Measurements from ENCODE around the gene LTB4R2.

The LTB4R2 gene

DNA sequence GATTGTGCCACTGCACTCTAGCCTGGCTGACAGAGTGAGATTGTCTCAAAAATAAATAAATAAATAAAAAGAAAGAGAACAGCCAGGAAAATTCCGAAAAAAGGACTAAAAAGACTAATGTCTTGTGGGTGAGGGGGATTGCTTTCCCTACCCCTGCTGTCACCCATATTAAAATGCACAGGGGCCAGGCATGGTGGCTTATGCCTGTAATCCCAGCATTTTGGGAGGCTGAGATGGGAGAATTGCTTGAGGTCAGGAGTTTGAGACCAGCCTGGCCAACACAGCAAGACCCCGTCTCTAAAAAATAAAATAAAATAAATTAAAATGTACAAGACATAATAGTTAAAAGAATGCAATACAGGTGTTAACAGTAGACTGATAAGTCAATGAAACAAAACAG lies 16.4 kb upstream of the LTB4R2 start:
- Histone ChIP-seq H3K36me3 (ENCODE audit: control insufficient read depth, insufficient read depth, low read length) (peaks cover 8% of the 10 kb centered on the region), H3K27me3 (ENCODE audit: control insufficient read depth, insufficient read depth, low read length) (no peaks in the 10 kb centered on the region), H3K9me3 (ENCODE audit: control insufficient read depth, low read length) (no peaks in the 10 kb centered on the region), H3K4me1 (ENCODE audit: control insufficient read depth, insufficient read depth, low read length) (peaks cover 9% of the 10 kb centered on the region), H3K9ac (ENCODE audit: low read length) (no peak overlapping the region), H3K4me3 (ENCODE audit: low read length) (no peak overlapping the region)

DNA sequence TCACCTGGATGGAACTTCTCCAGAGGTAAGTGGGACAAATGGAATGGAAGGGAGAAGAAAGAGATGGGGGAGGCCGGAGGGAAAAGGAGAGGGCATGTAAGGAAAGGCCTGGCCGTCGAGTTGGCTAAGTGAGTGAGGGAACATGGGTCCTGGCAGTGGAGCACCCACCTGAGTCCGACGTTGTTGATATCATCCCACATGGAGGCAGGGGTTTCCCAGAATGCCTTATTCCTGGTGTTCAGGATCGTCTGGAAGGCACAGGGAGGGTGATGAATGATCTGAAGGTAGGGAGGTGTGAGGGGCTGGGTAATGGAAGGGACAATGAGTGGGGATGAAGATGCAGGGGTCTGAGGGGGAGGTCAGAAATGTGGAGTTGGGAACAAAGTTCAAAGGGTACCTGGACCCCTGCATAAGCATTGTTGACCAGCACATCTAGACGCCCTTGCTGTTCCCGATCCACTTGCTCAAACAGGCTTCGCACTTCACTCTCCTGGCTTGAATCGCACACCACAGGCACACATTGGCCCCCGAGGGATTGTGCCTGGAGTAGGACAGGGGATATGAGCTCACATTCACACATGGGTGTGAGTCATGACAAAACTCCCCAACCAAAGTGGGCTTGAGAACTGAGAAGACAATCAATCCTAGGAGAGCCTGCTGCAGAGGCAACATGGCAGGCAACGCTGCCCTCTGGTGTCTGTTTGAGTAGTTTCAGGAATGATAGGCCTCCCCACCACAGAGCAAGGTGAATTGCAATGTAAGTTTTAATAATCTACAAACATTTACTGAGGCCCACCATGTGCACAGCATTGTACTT lies 13.4 kb upstream of the LTB4R2 start:
- Histone ChIP-seq H3K27me3 (ENCODE audit: control insufficient read depth, insufficient read depth, low read length) (no peaks in the 10 kb centered on the region), H3K9me3 (ENCODE audit: control insufficient read depth, low read length) (no peaks in the 10 kb centered on the region), H3K4me1 (ENCODE audit: control insufficient read depth, insufficient read depth, low read length) (peaks cover 29% of the 10 kb centered on the region), H3K4me3 (ENCODE audit: low read length) (no peak overlapping the region), H3K9ac (ENCODE audit: low read length) (no peak overlapping the region), H3K36me3 (ENCODE audit: control insufficient read depth, insufficient read depth, low read length) (peaks cover 5% of the 10 kb centered on the region)

DNA sequence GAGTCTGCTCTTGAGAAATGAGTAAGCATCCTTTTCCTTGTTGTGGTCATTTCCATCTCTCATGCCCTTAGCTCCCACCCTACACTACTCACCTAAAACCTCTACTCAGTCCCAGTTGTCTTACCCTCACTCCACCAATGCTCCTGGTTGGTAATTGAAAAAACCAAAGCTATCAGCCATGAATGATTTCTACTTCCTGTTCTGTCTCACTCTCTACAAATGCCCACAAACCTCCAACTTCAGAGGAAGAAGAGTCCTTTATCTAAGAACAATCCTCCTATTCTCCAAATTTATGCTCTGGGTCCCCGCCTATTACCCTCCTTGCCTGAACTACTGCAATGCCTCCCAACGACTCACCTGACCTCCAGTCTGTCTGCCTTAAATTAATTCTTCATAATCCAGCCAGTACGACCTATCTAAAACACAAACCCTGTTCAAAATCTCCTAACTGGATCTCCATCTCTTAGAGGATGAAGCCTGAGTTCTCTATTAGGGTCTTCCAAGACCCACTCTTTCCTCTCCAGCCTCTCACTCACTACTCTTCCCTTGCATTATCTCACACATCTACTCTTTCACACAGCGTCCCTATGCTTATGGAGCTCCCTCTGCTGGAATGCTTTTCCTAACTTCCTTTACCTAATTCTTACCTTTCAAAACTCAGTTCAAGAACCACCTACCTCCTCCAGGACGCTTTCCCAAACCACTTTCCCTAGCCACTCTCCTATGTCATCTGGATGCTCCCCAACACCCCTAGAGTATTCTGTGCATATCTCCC lies 12.6 kb upstream of the LTB4R2 start:
- H3K27me3 ChIP-seq (ENCODE audit: control insufficient read depth, insufficient read depth, low read length) = no peaks in the 10 kb centered on the region
- H3K4me3 ChIP-seq (ENCODE audit: low read length) = no peak overlapping the region
- peaks cover 29% of the 10 kb centered on the region for H3K4me1 ChIP-seq (ENCODE audit: control insufficient read depth, insufficient read depth, low read length)
- H3K9me3 ChIP-seq (ENCODE audit: control insufficient read depth, low read length) = no peaks in the 10 kb centered on the region
- H3K9ac ChIP-seq (ENCODE audit: low read length) = no peak overlapping the region
- peaks cover 9% of the 10 kb centered on the region for H3K36me3 ChIP-seq (ENCODE audit: control insufficient read depth, insufficient read depth, low read length)

DNA sequence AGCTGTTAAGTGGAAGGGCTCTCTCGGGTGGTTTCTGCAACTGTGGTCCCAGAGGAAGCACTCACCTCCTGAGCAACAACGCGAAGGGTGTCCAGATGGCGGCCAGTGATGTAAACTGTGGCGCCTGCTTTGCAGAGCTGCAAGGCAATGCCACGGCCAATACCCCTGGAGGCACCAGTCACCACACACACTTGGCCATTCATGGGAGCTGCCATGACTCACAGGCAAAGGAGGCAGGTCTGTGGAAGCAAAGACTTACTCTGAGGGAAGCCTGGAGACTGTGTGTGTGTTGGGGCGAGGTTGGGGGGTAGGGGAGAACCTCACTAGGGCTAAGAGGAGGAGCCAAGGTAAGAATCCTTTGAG lies 11.1 kb upstream of the LTB4R2 start:
- Histone ChIP-seq H3K4me3 (ENCODE audit: low read length) (peak overlapping the region; percentile 98), H3K27me3 (ENCODE audit: control insufficient read depth, insufficient read depth, low read length) (no peaks in the 10 kb centered on the region), H3K9ac (ENCODE audit: low read length) (peak overlapping the region; percentile 90), H3K4me1 (ENCODE audit: control insufficient read depth, insufficient read depth, low read length) (peaks cover 29% of the 10 kb centered on the region), H3K9me3 (ENCODE audit: control insufficient read depth, low read length) (no peaks in the 10 kb centered on the region), H3K36me3 (ENCODE audit: control insufficient read depth, insufficient read depth, low read length) (peaks cover 9% of the 10 kb centered on the region)

GRCh38 chr14:24299255-24300191 lies 10.4 kb upstream of the LTB4R2 start, which contains the start of the genes DHRS1 and NOP9:
TSS of gene DHRS1 (minus strand) at chr14:24299780. CDS start at chr14:24299106, 674 bp downstream.
TSS of gene NOP9 (plus strand) at chr14:24299850. CDS start at chr14:24299955, 105 bp downstream.
- H3K9me3 ChIP-seq (ENCODE audit: control insufficient read depth, low read length) = no peaks in the 10 kb centered on the region
- H3K4me1 ChIP-seq (ENCODE audit: control insufficient read depth, insufficient read depth, low read length) = peaks cover 29% of the 10 kb centered on the region
- H3K4me3 ChIP-seq (ENCODE audit: low read length) = peak within 1 kb of the TSS; percentile 98
- H3K27me3 ChIP-seq (ENCODE audit: control insufficient read depth, insufficient read depth, low read length) = no peaks in the 10 kb centered on the region
- peaks cover 12% of the 10 kb centered on the region for H3K36me3 ChIP-seq (ENCODE audit: control insufficient read depth, insufficient read depth, low read length)
- H3K9ac ChIP-seq (ENCODE audit: low read length) = peak within 1 kb of the TSS; percentile 90

DNA sequence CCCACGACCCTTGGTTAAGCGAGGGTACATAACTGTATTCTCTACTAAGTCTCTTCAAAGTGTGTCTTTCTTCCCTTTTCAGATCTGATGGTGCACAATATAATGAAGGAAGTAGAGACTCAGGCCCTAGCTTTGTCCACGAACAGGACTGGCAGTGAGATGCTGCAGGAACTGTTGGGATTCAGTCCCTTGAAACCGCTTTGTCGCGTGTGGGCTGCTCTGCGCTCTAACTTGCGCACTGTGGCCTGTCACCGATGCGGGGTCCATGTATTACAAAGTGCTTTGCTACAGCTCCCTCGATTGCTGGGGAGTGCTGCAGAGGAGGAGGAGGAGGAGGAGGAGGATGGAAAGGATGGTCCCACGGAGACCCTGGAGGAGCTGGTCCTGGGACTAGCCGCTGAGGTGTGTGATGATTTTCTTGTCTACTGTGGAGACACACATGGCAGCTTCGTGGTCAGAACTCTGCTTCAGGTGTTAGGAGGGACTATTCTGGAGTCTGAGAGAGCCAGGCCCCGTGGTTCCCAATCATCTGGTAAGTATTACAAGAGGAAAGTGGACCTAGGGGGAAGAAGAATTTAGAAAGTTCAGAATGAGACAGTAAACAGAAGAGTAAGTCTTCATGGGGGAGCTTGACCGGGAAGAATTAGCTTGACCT lies 9.5 kb upstream of the LTB4R2 start:
- Histone ChIP-seq H3K4me3 (ENCODE audit: low read length) (peak overlapping the region; percentile 98), H3K9me3 (ENCODE audit: control insufficient read depth, low read length) (no peaks in the 10 kb centered on the region), H3K36me3 (ENCODE audit: control insufficient read depth, insufficient read depth, low read length) (peaks cover 21% of the 10 kb centered on the region), H3K4me1 (ENCODE audit: control insufficient read depth, insufficient read depth, low read length) (peaks cover 29% of the 10 kb centered on the region), H3K9ac (ENCODE audit: low read length) (peak overlapping the region; percentile 90), H3K27me3 (ENCODE audit: control insufficient read depth, insufficient read depth, low read length) (no peaks in the 10 kb centered on the region)

GRCh38 chr14:24304019-24304387 lies 5.9 kb upstream of the LTB4R2 start:
- Histone ChIP-seq H3K36me3 (ENCODE audit: control insufficient read depth, insufficient read depth, low read length) (peaks cover 18% of the 10 kb centered on the region), H3K9me3 (ENCODE audit: control insufficient read depth, low read length) (no peaks in the 10 kb centered on the region), H3K27me3 (ENCODE audit: control insufficient read depth, insufficient read depth, low read length) (no peaks in the 10 kb centered on the region), H3K4me3 (ENCODE audit: low read length) (no peak overlapping the region), H3K4me1 (ENCODE audit: control insufficient read depth, insufficient read depth, low read length) (peaks cover 36% of the 10 kb centered on the region), H3K9ac (ENCODE audit: low read length) (no peak overlapping the region)

GRCh38 chr14:24307156-24307574 lies 2.8 kb upstream of the LTB4R2 start:
- H3K36me3 ChIP-seq (ENCODE audit: control insufficient read depth, insufficient read depth, low read length) = peaks cover 16% of the 10 kb centered on the region
- peaks cover 48% of the 10 kb centered on the region for H3K4me1 ChIP-seq (ENCODE audit: control insufficient read depth, insufficient read depth, low read length)
- no peaks in the 10 kb centered on the region for H3K27me3 ChIP-seq (ENCODE audit: control insufficient read depth, insufficient read depth, low read length)
- H3K4me3 ChIP-seq (ENCODE audit: low read length) = no peak overlapping the region
- peak overlapping the region; percentile 2 for H3K9ac ChIP-seq (ENCODE audit: low read length)
- H3K9me3 ChIP-seq (ENCODE audit: control insufficient read depth, low read length) = no peaks in the 10 kb centered on the region

- Histone ChIP-seq H3K4me1 (ENCODE audit: control insufficient read depth, insufficient read depth, low read length) (peaks cover 48% of the 10 kb centered on the region), H3K36me3 (ENCODE audit: control insufficient read depth, insufficient read depth, low read length) (peaks cover 15% of the 10 kb centered on the region), H3K9me3 (ENCODE audit: control insufficient read depth, low read length) (no peaks in the 10 kb centered on the region)
Observed at GRCh38 chr14:24307575-24308341, 2.2 kb upstream of the LTB4R2 start, which contains the start of gene CIDEB. TSS of gene CIDEB (minus strand) at chr14:24307977. CDS start at chr14:24307858, 119 bp downstream.

GRCh38 chr14:24308342-24309124 lies 1.4 kb upstream of the LTB4R2 start:
- Histone ChIP-seq H3K4me1 (ENCODE audit: control insufficient read depth, insufficient read depth, low read length) (peaks cover 48% of the 10 kb centered on the region), H3K27me3 (ENCODE audit: control insufficient read depth, insufficient read depth, low read length) (no peaks in the 10 kb centered on the region), H3K4me3 (ENCODE audit: low read length) (no peak overlapping the region), H3K9me3 (ENCODE audit: control insufficient read depth, low read length) (no peaks in the 10 kb centered on the region), H3K36me3 (ENCODE audit: control insufficient read depth, insufficient read depth, low read length) (peaks cover 15% of the 10 kb centered on the region), H3K9ac (ENCODE audit: low read length) (no peak overlapping the region)

More at GRCh38 chr14:24307575-24308341, 2.2 kb upstream of the LTB4R2 start, which contains the start of gene CIDEB:
- Histone ChIP-seq H3K4me3 (ENCODE audit: low read length) (no peak within 1 kb of the TSS), H3K9ac (ENCODE audit: low read length) (peak within 1 kb of the TSS; percentile 2), H3K27me3 (ENCODE audit: control insufficient read depth, insufficient read depth, low read length) (no peaks in the 10 kb centered on the region)
